Measurements from ENCODE around the gene TMEM47.

DNA sequence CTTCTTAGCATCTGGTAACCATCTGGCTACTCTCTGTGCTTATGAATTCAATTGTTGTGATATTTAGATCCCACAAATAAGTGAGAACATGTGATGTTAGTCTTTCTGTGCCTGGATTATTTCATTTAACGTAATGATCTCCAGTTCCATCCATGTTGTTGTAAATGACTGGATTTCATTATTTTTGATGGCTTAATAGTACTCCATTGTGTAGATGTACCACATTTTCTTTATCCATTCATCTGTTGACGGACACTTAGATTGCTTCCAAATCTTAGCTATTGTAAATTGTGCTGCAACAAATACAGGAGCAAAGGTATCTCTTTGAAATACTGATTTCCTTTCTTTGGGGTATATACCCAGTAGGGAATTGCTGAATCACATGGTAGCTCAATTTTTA is 30.0 kb upstream of the TMEM47 start:
- TF ChIP-seq POLR2A (IDR thresholded peaks at IDR 0.05) (no peak), POLR2AphosphoS5 (IDR thresholded peaks at IDR 0.05) (no peak)
- TF ChIP-seq, protein P1, sequence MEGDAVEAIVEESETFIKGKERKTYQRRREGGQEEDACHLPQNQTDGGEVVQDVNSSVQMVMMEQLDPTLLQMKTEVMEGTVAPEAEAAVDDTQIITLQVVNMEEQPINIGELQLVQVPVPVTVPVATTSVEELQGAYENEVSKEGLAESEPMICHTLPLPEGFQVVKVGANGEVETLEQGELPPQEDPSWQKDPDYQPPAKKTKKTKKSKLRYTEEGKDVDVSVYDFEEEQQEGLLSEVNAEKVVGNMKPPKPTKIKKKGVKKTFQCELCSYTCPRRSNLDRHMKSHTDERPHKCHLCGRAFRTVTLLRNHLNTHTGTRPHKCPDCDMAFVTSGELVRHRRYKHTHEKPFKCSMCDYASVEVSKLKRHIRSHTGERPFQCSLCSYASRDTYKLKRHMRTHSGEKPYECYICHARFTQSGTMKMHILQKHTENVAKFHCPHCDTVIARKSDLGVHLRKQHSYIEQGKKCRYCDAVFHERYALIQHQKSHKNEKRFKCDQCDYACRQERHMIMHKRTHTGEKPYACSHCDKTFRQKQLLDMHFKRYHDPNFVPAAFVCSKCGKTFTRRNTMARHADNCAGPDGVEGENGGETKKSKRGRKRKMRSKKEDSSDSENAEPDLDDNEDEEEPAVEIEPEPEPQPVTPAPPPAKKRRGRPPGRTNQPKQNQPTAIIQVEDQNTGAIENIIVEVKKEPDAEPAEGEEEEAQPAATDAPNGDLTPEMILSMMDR (IDR thresholded peaks at IDR 0.05), result no peak
